K562 (cell line): ENCODE measurements around the gene PHF3. TPM values are rescaled to one million over a fixed set of nuclear protein-coding genes. Genes with fewer than 3 reads are reported as not detected.

Experiments
- ATAC-seq: fragments of 200-7000 bp; cut with Tn5 transposase; 3 replicates; pipeline ENCODE4 v1.9.1; 2020; ENCODE audit warnings: moderate library complexity
- BruUV-seq: library from RNA; stranded (reverse); fragments of 400-500 nt; replicated peaks from 2 replicates; lab custom pipeline; 2021; lab: Mats Ljungman, UMichigan
- CTCF ChIA-PET: fragments of 300-600 bp; formaldehyde crosslinking; extraction: SDS; loops from one replicate; lab custom pipeline; 2021; ENCODE audit warnings: low intra/inter-chr PET ratio; lab: Yijun Ruan, JAX
- POLR2A ChIA-PET: fragments of 300-600, 350-650 bp; sonication (Branson Sonifier 250); formaldehyde crosslinking; extraction: SDS; loops from one replicate; lab custom pipeline; 2021; ENCODE audit warnings: antibody characterized with exemption, inconsistent platforms; lab: Yijun Ruan, JAX
- DNase-seq, 4 experiments: peaks; one replicate each; pipeline versions ENCODE4 v3.0.0 to v3.0.0-alpha.2; 2011 to 2018; ENCODE audit warnings: low spot score in 3 of 4, mixed read lengths in 3 of 4; ENCODE audit errors: extremely low read depth in 1 of 4
- FAIRE-seq: peaks from 2 replicates; lab custom pipeline; 2011; peaks lifted over from hg19 to GRCh38; lab: Jason Lieb, UNC
- H2AFZ ChIP-seq: 2 replicates; pipeline ENCODE4 v1.6.0; 2011; ENCODE audit warnings: low read depth, low read length, control low read depth, inconsistent platforms
- H3K27ac ChIP-seq: fragments of 200-600 bp; 3 replicates; pipeline ENCODE4 v1.8.0; 2011; ENCODE audit warnings: low read depth, mild to moderate bottlenecking, control low read depth, inconsistent platforms, low read length, moderate library complexity, mixed read lengths; ENCODE audit errors: extremely low read depth
- H3K27me3 ChIP-seq, 2 experiments: fragments of 300-600 bp in 1 of 2; 2 replicates in 1 of 2; 3 replicates in 1 of 2; pipeline versions ENCODE4 v1.6.0 to v1.8.0; 2011; ENCODE audit warnings: inconsistent platforms in 2 of 2, low read length in 2 of 2, mild to moderate bottlenecking in 1 of 2, mixed read lengths in 1 of 2, moderate library complexity in 1 of 2; ENCODE audit not compliant: control insufficient read depth in 2 of 2, insufficient read depth in 2 of 2
- H3K36me3 ChIP-seq: fragments of 300-600 bp; 3 replicates; pipeline ENCODE4 v1.8.0; 2011; ENCODE audit warnings: mild to moderate bottlenecking, low read length, inconsistent platforms; ENCODE audit not compliant: control insufficient read depth, insufficient read depth
- H3K4me1 ChIP-seq, 2 experiments: fragments of 200-600 bp in 1 of 2; replicated peaks in 1 of 2; 2 replicates in 1 of 2; 3 replicates in 1 of 2; pipeline versions ENCODE4 v1.5.1 to v1.8.0; 2011; ENCODE audit warnings: inconsistent platforms in 2 of 2, low read length in 2 of 2, mild to moderate bottlenecking in 1 of 2, mixed read lengths in 1 of 2, moderate library complexity in 1 of 2; ENCODE audit not compliant: control insufficient read depth in 2 of 2, insufficient read depth in 2 of 2
- H3K4me2 ChIP-seq: 2 replicates; pipeline ENCODE4 v1.6.1; 2011; ENCODE audit warnings: low read length, control low read depth, inconsistent platforms, mixed read lengths; ENCODE audit not compliant: insufficient read depth
- H3K4me3 ChIP-seq: fragments of 200-600 bp; sonication (generic), shearing (Covaris generic); 2 replicates; pipeline ENCODE4 v1.5.1; 2016; ENCODE audit warnings: control low read depth, inconsistent platforms
- H3K79me2 ChIP-seq: fragments of 200-600 bp; 3 replicates; pipeline ENCODE4 v1.8.0; 2011; ENCODE audit warnings: low read length, inconsistent platforms; ENCODE audit not compliant: control insufficient read depth, insufficient read depth
- H3K9ac ChIP-seq, 2 experiments: 2 replicates each; pipeline versions ENCODE4 v1.6.0 to v1.6.1; 2011; ENCODE audit warnings: low read depth in 2 of 2, low read length in 2 of 2, control low read depth in 1 of 2, inconsistent platforms in 1 of 2, mild to moderate bottlenecking in 1 of 2, mixed read lengths in 1 of 2; ENCODE audit not compliant: insufficient read depth in 1 of 2
- H3K9me1 ChIP-seq: one replicate; pipeline ENCODE4 v1.6.0; 2011; ENCODE audit warnings: inconsistent platforms, mild to moderate bottlenecking, low read length, moderate library complexity; ENCODE audit not compliant: control insufficient read depth, insufficient read depth
- H3K9me3 ChIP-seq: replicated peaks from 2 replicates; pipeline ENCODE4 v1.5.1; 2011; ENCODE audit warnings: low read depth, low read length, inconsistent platforms; ENCODE audit not compliant: control insufficient read depth, insufficient read depth
- H4K20me1 ChIP-seq: replicated peaks from 2 replicates; pipeline ENCODE4 v1.6.1; 2011; ENCODE audit warnings: low read length, inconsistent platforms, mixed read lengths; ENCODE audit not compliant: control insufficient read depth, insufficient read depth
- DACH1 ChIP-seq: fragments of 450-650 bp; IDR thresholded peaks from 2 replicates; pipeline ENCODE4 v1.6.1; 2018; ENCODE audit not compliant: partially characterized antibody
- GATAD2A ChIP-seq: fragments of 450-650 bp; IDR thresholded peaks from 2 replicates; pipeline ENCODE4 v1.6.1; 2017
- MAFK ChIP-seq: IDR thresholded peaks from 2 replicates; pipeline ENCODE4 v1.6.1; 2011; ENCODE audit warnings: low read length, improper control_type of control experiment
- NFE2L1 ChIP-seq: fragments of 450-650 bp; IDR thresholded peaks from 2 replicates; pipeline ENCODE4 v1.6.1; 2016; ENCODE audit warnings: missing genetic modification characterization, low read depth, mild to moderate bottlenecking, missing compliant biosample characterization, moderate library complexity, borderline replicate concordance
- YY1 ChIP-seq, 3 experiments: IDR thresholded peaks; 2 replicates each; pipeline ENCODE4 v1.6.1; 2011; ENCODE audit warnings: low read length in 2 of 3, mild to moderate bottlenecking in 2 of 3, moderate library complexity in 2 of 3, borderline replicate concordance in 1 of 3, control low read depth in 1 of 3, low read depth in 1 of 3; ENCODE audit not compliant: insufficient read depth in 3 of 3, insufficient replicate concordance in 2 of 3, control insufficient read depth in 1 of 3, insufficient read length in 1 of 3; ENCODE audit errors: extremely low read depth in 1 of 3
- ZNF24 ChIP-seq: fragments of 450-650 bp; IDR thresholded peaks from 2 replicates; pipeline ENCODE4 v1.6.1; 2016
- ZNF282 ChIP-seq: sonication (generic); formaldehyde crosslinking; IDR thresholded peaks from 2 replicates; pipeline ENCODE4 v1.8.1; 2023; ENCODE audit warnings: missing genetic modification reagents
- ZNF75A ChIP-seq: fragments of 450-650 bp; formaldehyde crosslinking; IDR thresholded peaks from 2 replicates; pipeline ENCODE4 v1.4.0; 2020; ENCODE audit warnings: mild to moderate bottlenecking
- WGBS: fragments of 100-300 bp; shearing (Covaris generic); methylation state at CpG from one replicate; pipeline ENCODE4 v1.1.6; 2016; ENCODE audit warnings: low coverage, mixed read lengths; ENCODE audit not compliant: insufficient coverage; ENCODE audit errors: missing lambda C conversion rate; 5-methylcytosine and 5-hydroxymethylcytosine counted together
- in situ Hi-C: fragments of 300-500 bp; cut with MboI; formaldehyde crosslinking; loops from 4 replicates; pipeline ENCODE4 v1.15.0; 2018; ENCODE audit warnings: inconsistent platforms, mixed read lengths
- intact Hi-C: fragments of 100-400 bp; cut with micrococcal nuclease; formaldehyde crosslinking; loops from 2 replicates; pipeline ENCODE4 v1.14.2; 2022
- polyA plus RNA-seq, 8 experiments: library from polyadenylated mRNA; depleted of rRNA in 4 of 8; stranded (reverse) in 5 of 8; unstranded in 3 of 8; fragments of >200 nt; fragmentation: Nextera tagmentation in 2 of 8; fragmentation: Illumina TruSeq in 1 of 8; extraction: Ambion mirVana in 2 of 8; extraction: Trizol in 1 of 8; gene quantifications; 2 replicates each; pipeline versions ENCODE4 v1.2.1 to v1.2.3, GENCODE V29; 2011 to 2014; ENCODE audit warnings: inconsistent platforms in 1 of 8, missing spikeins in 1 of 8
- total RNA-seq, 7 experiments: library from RNA; depleted of rRNA in 6 of 7; stranded (reverse); fragments of >200 nt in 6 of 7; fragmentation: Illumina TruSeq in 2 of 7; extraction: Trizol in 2 of 7; gene quantifications; 2 replicates each; pipeline versions ENCODE4 v1.2.1 to v1.2.3, GENCODE V29; 2011 to 2021; ENCODE audit warnings: low replicate concordance in 1 of 7
- TF ChIP-seq, protein P1 (sequence below): fragments of 450-650 bp; formaldehyde crosslinking; IDR thresholded peaks from 2 replicates; pipeline ENCODE4 v1.4.0; 2020; ENCODE audit warnings: mild to moderate bottlenecking, moderate library complexity
- TF ChIP-seq, protein P2 (sequence below): fragments of 450-650 bp; IDR thresholded peaks from 2 replicates; pipeline ENCODE4 v1.6.1; 2016
- TF ChIP-seq, protein P3 (sequence below), 2 experiments: fragments of 450-650 bp in 1 of 2; sonication (generic) in 1 of 2; formaldehyde crosslinking in 1 of 2; IDR thresholded peaks; 2 replicates each; pipeline versions ENCODE4 v1.7.1 to v1.9.0; 2016 to 2022; ENCODE audit warnings: inconsistent platforms in 1 of 2, mild to moderate bottlenecking in 1 of 2, missing genetic modification reagents in 1 of 2

Gene PHF3
- total and polyA plus RNA-seq, 9 of the 15 experiments (the other 6 are each of a cell fraction or from before 2014, with no cell fraction given) = 8.1 to 51.2 (median 30.9) TPM

DNA sequence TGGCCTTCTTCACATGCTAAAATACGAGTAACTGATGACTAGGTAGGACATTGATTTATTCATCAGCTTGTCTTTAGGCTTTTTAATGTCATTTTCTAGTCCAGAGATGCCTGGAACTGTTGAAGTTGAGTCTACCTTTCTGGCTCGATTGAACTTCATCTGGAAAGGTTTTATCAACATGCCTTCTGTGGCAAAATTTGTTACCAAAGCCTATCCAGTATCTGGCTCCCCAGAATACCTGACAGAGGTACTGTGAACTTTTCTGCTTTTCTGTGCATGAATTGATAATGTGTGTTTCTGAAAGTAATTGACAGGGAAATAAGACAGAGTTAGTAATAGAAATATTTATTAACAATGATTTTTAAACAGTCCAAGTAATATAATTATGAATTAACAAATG, 71.0 kb downstream of the PHF3 start:
- intact Hi-C loops = no loop called here
- in situ Hi-C loops = no loop called here
- no peak overlapping the region for H3K4me3 ChIP-seq
- no peak overlapping the region for H2AFZ ChIP-seq
- H3K4me1 ChIP-seq = no peaks in the 10 kb centered on the region
- H3K27ac ChIP-seq = no peak overlapping the region
- no peaks in the 10 kb centered on the region for H3K27me3 ChIP-seq
- H3K36me3 ChIP-seq = peaks cover 94% of the 10 kb centered on the region
- no peak for FAIRE-seq
- H4K20me1 ChIP-seq = no peaks in the 10 kb centered on the region
- H3K9ac ChIP-seq = no peak overlapping the region
- H3K79me2 ChIP-seq = no peaks in the 10 kb centered on the region
- H3K4me2 ChIP-seq = no peak overlapping the region
- no peaks in the 10 kb centered on the region for H3K9me3 ChIP-seq
- ChIA-PET POLR2A (no interaction called here), CTCF (no interaction called here)
- no peak for DNase-seq
- BruUV-seq = no TSS peak
- no peak for ATAC-seq
- 73% methylated on average over 2 of the region's 2 CpGs for WGBS
- H3K9me1 ChIP-seq = no peaks in the 10 kb centered on the region
- TF ChIP-seq, protein P1, sequence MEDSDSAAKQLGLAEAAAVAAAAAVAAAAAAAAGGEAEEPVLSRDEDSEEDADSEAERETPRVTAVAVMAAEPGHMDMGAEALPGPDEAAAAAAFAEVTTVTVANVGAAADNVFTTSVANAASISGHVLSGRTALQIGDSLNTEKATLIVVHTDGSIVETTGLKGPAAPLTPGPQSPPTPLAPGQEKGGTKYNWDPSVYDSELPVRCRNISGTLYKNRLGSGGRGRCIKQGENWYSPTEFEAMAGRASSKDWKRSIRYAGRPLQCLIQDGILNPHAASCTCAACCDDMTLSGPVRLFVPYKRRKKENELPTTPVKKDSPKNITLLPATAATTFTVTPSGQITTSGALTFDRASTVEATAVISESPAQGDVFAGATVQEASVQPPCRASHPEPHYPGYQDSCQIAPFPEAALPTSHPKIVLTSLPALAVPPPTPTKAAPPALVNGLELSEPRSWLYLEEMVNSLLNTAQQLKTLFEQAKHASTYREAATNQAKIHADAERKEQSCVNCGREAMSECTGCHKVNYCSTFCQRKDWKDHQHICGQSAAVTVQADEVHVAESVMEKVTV = no peak
- TF ChIP-seq, protein P2, sequence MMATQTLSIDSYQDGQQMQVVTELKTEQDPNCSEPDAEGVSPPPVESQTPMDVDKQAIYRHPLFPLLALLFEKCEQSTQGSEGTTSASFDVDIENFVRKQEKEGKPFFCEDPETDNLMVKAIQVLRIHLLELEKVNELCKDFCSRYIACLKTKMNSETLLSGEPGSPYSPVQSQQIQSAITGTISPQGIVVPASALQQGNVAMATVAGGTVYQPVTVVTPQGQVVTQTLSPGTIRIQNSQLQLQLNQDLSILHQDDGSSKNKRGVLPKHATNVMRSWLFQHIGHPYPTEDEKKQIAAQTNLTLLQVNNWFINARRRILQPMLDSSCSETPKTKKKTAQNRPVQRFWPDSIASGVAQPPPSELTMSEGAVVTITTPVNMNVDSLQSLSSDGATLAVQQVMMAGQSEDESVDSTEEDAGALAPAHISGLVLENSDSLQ = no peak
- no peak for TF ChIP-seq GATAD2A
- TF ChIP-seq DACH1 = no peak
- TF ChIP-seq, protein P3, sequence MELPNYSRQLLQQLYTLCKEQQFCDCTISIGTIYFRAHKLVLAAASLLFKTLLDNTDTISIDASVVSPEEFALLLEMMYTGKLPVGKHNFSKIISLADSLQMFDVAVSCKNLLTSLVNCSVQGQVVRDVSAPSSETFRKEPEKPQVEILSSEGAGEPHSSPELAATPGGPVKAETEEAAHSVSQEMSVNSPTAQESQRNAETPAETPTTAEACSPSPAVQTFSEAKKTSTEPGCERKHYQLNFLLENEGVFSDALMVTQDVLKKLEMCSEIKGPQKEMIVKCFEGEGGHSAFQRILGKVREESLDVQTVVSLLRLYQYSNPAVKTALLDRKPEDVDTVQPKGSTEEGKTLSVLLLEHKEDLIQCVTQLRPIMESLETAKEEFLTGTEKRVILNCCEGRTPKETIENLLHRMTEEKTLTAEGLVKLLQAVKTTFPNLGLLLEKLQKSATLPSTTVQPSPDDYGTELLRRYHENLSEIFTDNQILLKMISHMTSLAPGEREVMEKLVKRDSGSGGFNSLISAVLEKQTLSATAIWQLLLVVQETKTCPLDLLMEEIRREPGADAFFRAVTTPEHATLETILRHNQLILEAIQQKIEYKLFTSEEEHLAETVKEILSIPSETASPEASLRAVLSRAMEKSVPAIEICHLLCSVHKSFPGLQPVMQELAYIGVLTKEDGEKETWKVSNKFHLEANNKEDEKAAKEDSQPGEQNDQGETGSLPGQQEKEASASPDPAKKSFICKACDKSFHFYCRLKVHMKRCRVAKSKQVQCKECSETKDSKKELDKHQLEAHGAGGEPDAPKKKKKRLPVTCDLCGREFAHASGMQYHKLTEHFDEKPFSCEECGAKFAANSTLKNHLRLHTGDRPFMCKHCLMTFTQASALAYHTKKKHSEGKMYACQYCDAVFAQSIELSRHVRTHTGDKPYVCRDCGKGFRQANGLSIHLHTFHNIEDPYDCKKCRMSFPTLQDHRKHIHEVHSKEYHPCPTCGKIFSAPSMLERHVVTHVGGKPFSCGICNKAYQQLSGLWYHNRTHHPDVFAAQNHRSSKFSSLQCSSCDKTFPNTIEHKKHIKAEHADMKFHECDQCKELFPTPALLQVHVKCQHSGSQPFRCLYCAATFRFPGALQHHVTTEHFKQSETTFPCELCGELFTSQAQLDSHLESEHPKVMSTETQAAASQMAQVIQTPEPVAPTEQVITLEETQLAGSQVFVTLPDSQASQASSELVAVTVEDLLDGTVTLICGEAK (IDR thresholded peaks at IDR 0.05) = no peak
- TF ChIP-seq, protein P3 (CRISPR knock-in tag; IDR thresholded peaks at IDR 0.05) = no peak
- no peak for TF ChIP-seq ZNF75A (CRISPR knock-in tag)
- TF ChIP-seq MAFK = no peak
- TF ChIP-seq ZNF282 (CRISPR knock-in tag) = no peak
- no peak for TF ChIP-seq YY1 (IDR thresholded peaks at IDR 0.05; ENCODE audit: borderline replicate concordance in 1 of 3, control insufficient read depth in 1 of 3, extremely low read depth in 1 of 3, insufficient read depth in 3 of 3, insufficient read length in 1 of 3, insufficient replicate concordance in 2 of 3, low read depth in 1 of 3, low read length in 2 of 3)
- no peak for TF ChIP-seq ZNF24
- no peak for TF ChIP-seq NFE2L1 (tag)
